C4-2B (cell line): Measurements from ENCODE around the gene LMO7.

ENCODE experiments used
- H3K27ac ChIP-seq: fragments of 450-650 bp; 2 replicates; pipeline ENCODE4 v1.5.1; 2017
- ZFX ChIP-seq: fragments of 450-650 bp; IDR thresholded peaks from 2 replicates; pipeline ENCODE4 v1.6.1; 2017
- TF ChIP-seq, protein P1 (sequence below): fragments of 450-650 bp; conservative IDR thresholded peaks from 2 replicates; pipeline ENCODE4 v1.5.1; 2017; ENCODE audit warnings: mild to moderate bottlenecking

The LMO7 gene

DNA sequence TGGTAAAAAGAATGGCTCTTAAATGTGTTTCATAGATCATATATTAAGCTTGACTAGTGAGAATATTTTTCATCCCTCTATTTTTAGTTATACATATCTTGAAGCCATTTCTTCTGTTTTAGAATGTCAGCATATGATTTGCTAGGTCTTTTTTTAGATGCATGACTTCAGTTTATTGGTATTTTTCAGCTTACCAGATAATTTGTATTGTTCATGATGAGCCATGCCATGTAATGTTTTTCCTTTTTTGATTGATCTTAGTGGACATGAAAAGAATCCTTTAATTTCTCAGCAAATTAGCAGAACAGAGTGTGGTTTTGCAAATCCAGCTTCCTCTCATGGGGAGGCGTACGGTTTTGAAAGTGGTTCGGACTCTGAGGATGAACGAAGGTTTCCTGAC is 168.5 kb downstream of the LMO7 start:
- H3K27ac ChIP-seq, result no peak overlapping the region

DNA sequence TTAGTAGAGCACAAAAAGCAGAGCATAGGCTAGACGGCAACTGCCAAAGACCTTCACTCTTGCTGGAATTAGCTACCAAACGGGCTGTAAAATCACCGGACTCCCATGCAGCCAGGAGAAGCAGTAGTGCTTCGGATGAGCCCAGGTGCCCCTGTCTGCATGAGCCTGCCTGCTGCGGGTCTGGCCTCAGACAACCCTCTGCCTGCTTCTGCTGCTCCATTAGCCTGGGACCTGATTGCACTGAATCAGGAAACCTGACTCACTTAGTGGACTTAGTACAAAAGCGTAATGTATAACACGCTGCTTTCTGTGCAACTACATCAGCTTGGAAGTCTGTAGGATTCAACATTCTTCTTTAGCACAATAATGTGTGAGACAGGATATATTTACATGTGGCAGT is 170.0 kb downstream of the LMO7 start:
- no peak overlapping the region for H3K27ac ChIP-seq
- TF ChIP-seq ZFX, result no peak
- TF ChIP-seq, protein P1, sequence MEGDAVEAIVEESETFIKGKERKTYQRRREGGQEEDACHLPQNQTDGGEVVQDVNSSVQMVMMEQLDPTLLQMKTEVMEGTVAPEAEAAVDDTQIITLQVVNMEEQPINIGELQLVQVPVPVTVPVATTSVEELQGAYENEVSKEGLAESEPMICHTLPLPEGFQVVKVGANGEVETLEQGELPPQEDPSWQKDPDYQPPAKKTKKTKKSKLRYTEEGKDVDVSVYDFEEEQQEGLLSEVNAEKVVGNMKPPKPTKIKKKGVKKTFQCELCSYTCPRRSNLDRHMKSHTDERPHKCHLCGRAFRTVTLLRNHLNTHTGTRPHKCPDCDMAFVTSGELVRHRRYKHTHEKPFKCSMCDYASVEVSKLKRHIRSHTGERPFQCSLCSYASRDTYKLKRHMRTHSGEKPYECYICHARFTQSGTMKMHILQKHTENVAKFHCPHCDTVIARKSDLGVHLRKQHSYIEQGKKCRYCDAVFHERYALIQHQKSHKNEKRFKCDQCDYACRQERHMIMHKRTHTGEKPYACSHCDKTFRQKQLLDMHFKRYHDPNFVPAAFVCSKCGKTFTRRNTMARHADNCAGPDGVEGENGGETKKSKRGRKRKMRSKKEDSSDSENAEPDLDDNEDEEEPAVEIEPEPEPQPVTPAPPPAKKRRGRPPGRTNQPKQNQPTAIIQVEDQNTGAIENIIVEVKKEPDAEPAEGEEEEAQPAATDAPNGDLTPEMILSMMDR, result no peak

More for the DNA sequence above, 168.5 kb downstream of the LMO7 start:
- no peak for TF ChIP-seq ZFX
- TF ChIP-seq, protein P1, result no peak

DNA sequence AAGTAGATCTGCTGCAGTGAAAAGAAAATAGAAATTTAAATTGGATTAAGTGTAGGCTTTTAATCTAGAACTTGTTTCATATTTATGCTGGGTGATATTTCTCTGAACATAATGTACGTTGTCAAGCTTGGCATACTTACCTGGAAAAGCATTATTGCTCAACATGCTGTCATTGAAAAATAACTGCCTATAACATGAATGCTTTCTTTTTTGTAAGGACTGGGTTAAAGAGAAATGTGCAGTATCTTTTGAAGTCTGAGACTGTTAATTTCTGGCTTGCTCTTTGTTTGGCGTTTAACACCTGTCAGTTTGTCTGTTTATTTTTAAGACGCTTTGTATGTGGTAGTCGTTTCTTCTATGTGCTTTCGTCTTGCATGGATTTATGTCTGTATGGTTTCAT is 175.2 kb downstream of the LMO7 start:
- TF ChIP-seq, protein P1, result no peak
- TF ChIP-seq ZFX, result no peak
- no peak overlapping the region for H3K27ac ChIP-seq

DNA sequence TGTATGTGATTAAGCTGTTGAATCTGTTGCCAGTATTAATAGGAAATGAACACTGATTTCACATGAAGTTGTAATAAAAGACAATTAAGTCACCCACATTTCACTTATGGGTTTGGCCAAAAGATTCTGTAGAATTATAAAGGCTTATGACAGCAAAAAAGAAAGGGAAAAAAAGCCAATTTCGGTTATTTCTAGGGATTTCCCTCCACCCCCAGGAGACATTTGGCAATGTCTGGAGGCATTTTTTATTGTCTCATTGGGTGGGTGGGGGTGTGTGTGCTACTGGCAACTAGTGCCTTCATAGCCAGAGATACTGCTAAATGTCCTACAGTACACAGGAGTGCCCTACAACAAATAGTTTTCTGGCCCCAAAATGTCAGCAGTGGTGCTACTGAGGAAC is 175.7 kb downstream of the LMO7 start:
- TF ChIP-seq ZFX, result no peak
- TF ChIP-seq, protein P1, result no peak
- no peak overlapping the region for H3K27ac ChIP-seq

DNA sequence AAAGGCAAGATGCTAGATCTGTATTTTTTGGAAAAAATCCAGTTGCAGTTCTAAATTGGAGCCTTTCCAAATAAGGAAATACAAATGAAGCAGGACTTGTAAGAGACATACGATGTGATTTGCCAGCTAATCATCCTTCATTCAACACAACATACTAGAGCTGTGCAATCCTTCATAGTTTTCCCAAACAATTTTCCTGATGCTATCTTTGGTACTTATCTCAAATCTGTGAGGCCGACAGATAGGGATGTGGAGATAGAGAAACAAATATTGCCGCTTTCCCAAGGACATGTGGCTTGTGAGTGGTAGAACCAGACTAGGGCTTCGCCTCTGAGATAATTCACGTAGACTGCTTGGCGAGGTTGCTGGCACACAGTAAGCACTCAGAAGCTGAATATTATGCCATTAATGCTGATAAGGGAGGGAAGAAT is 176.6 kb downstream of the LMO7 start:
- TF ChIP-seq, protein P1, result no peak
- no peak for TF ChIP-seq ZFX
- no peak overlapping the region for H3K27ac ChIP-seq

DNA sequence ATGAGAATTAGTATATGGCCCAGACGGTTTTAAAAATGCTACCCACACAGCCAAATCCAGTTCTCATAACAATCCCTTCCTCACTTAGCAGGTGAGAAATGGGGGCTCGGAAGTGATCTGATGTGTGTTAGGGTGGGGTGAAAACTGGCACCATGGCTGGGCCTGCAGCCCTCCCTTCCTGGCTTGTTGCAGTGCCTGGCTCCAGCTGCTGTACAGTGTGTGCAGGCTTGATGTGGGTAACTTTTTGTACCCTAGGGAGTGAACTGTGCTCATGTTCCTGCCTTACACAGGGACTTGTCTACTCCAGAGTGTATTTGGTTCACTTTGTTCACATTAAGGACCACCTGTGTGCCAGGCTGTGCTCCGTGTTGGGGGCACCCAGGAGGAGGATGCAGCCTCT is 177.2 kb downstream of the LMO7 start:
- no peak overlapping the region for H3K27ac ChIP-seq
- no peak for TF ChIP-seq ZFX
- TF ChIP-seq, protein P1, result no peak

DNA sequence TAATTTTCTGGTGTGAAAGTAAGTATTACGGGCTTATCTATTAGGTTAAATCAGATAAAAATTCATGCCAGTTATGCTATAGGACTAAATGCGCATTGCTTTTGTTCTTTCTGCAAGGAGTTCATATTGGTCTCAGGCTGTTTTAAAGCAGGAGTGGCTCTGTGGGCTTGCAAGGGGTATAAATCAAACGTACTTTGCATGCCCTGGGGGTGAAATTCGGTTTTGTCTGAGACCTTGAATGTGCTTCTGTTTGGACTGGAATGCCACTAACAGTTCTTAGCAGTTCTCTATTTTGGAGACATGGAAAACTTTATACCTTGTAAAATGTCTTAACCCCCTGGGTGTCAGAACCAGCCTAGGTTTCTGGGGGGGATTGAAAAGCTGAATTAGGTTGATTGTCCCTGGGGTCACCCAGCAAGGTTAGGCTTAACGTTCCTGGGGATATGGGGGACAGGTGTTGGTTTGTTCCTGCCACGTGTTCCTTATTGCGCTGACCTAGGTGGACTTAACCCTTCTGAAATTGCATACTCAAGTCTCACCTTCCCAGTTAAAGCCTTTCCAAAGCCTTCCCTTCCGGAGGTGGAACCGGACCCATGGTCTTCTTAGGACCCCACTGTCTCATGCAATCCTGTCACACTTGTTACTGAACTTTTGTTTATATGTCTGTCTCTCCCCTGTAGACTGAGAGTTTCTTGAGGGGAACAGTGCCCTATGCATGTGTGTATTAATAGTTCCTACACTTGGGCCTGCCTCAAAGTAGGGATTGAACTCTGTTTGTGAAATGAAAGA is 182.2 kb downstream of the LMO7 start:
- no peak overlapping the region for H3K27ac ChIP-seq
- no peak for TF ChIP-seq ZFX
- TF ChIP-seq, protein P1, result no peak
